ENCODE data around the gene ZYX. TPM values are rescaled to one million over a fixed set of nuclear protein-coding genes. Genes with fewer than 3 reads are reported as not detected.

Gene ZYX
- total RNA-seq, 2 experiments from 2014 or later, result 235 to 249 TPM

- Mint-ChIP-seq H3K36me3 (ENCODE audit: low read depth) (no peaks in the 10 kb centered on the region), H3K4me3 (no peak overlapping the region), H3K4me1 (peaks cover 3% of the 10 kb centered on the region), H3K27me3 (peaks cover 19% of the 10 kb centered on the region), H3K9me3 (no peaks in the 10 kb centered on the region), H3K27ac (no peak overlapping the region)
- no peak for DNase-seq
- POLR2A ChIA-PET, result no interaction called here
- CTCF ChIA-PET, result interaction anchor here (1.3 to 1.5 kb wide), 2 partner anchors 11 to 116 kb away, joined by 3 read pairs; no protein-coding TSS in a partner anchor
These were observed 25.4 kb upstream of the ZYX start for GRCh38 chr7:143355450-143356385.

GRCh38 chr7:143356414-143357050, 24.6 kb upstream of the ZYX start:
- Mint-ChIP-seq H3K4me3 (no peak overlapping the region), H3K27ac (no peak overlapping the region), H3K36me3 (ENCODE audit: low read depth) (no peaks in the 10 kb centered on the region), H3K4me1 (peaks cover 3% of the 10 kb centered on the region), H3K27me3 (peaks cover 26% of the 10 kb centered on the region), H3K9me3 (no peaks in the 10 kb centered on the region)
- ChIA-PET CTCF (interaction anchor here (1.3 to 1.5 kb wide), 2 partner anchors 11 to 116 kb away, joined by 3 read pairs; no protein-coding TSS in a partner anchor), POLR2A (no interaction called here)
- no peak for DNase-seq

GRCh38 chr7:143358626-143359025, 22.5 kb upstream of the ZYX start:
- H3K9me3 Mint-ChIP-seq, result no peaks in the 10 kb centered on the region
- no peak for DNase-seq
- H3K36me3 Mint-ChIP-seq (ENCODE audit: low read depth), result no peaks in the 10 kb centered on the region
- ChIA-PET POLR2A (interaction anchor here (3.2 kb wide), 1 partner anchor 16 kb away, joined by 10 read pairs; no protein-coding TSS in a partner anchor), CTCF (interaction anchor here (0.9 to 3.2 kb wide), 3 partner anchors 14 to 118 kb away, joined by 3 to 12 read pairs (median 6); no protein-coding TSS in a partner anchor)
- H3K27ac Mint-ChIP-seq, result no peak overlapping the region
- H3K4me1 Mint-ChIP-seq, result peaks cover 10% of the 10 kb centered on the region
- H3K27me3 Mint-ChIP-seq, result peaks cover 37% of the 10 kb centered on the region
- no peak overlapping the region for H3K4me3 Mint-ChIP-seq

GRCh38 chr7:143359771-143360353, 21.3 kb upstream of the ZYX start:
- Mint-ChIP-seq H3K9me3 (no peaks in the 10 kb centered on the region), H3K27ac (no peak overlapping the region), H3K36me3 (ENCODE audit: low read depth) (no peaks in the 10 kb centered on the region), H3K27me3 (peaks cover 49% of the 10 kb centered on the region), H3K4me1 (peaks cover 10% of the 10 kb centered on the region), H3K4me3 (no peak overlapping the region)
- ChIA-PET POLR2A (interaction anchor here (1.3 to 3.2 kb wide), 3 partner anchors 12 to 72 kb away, joined by 3 to 10 read pairs (median 5); partner anchors contain the start of gene CASP2), CTCF (interaction anchor here (0.6 to 3.2 kb wide), 6 partner anchors 12 to 120 kb away, joined by 3 to 12 read pairs (median 6); no protein-coding TSS in a partner anchor)
- DNase-seq, result no peak

GRCh38 chr7:143360788-143361551, 20.2 kb upstream of the ZYX start:
- peaks cover 58% of the 10 kb centered on the region for H3K27me3 Mint-ChIP-seq
- H3K27ac Mint-ChIP-seq, result no peak overlapping the region
- ChIA-PET POLR2A (interaction anchor here (1.2 to 3.2 kb wide), 4 partner anchors 11 to 73 kb away, joined by 3 to 10 read pairs (median 4); partner anchors contain the start of gene CASP2), CTCF (interaction anchor here (1.0 to 3.2 kb wide), 6 partner anchors 11 to 146 kb away, joined by 3 to 12 read pairs (median 5); no protein-coding TSS in a partner anchor)
- peak overlapping the region; percentile 56 for H3K4me3 Mint-ChIP-seq
- no peaks in the 10 kb centered on the region for H3K36me3 Mint-ChIP-seq (ENCODE audit: low read depth)
- no peaks in the 10 kb centered on the region for H3K9me3 Mint-ChIP-seq
- peaks cover 10% of the 10 kb centered on the region for H3K4me1 Mint-ChIP-seq
- no peak for DNase-seq

- Mint-ChIP-seq H3K9me3 (no peaks in the 10 kb centered on the region), H3K27ac (no peak overlapping the region), H3K27me3 (peaks cover 63% of the 10 kb centered on the region), H3K4me3 (peak overlapping the region; percentile 80), H3K4me1 (peaks cover 10% of the 10 kb centered on the region), H3K36me3 (ENCODE audit: low read depth) (no peaks in the 10 kb centered on the region)
- ChIA-PET CTCF (interaction anchor here (1.0 to 1.3 kb wide), 2 partner anchors 17 to 147 kb away, joined by 3 to 5 read pairs; no protein-coding TSS in a partner anchor), POLR2A (interaction anchor here (1.2 kb wide), 1 partner anchor 23 kb away, joined by 4 read pairs; no protein-coding TSS in a partner anchor)
- no peak for DNase-seq
These were observed 19.5 kb upstream of the ZYX start for GRCh38 chr7:143361552-143362130.

GRCh38 chr7:143362131-143363015, 18.8 kb upstream of the ZYX start, which contains the start of gene FAM131B:
Gene FAM131B, minus strand, starts transcription at chr7:143362713. Its CDS starts 110 bp downstream, at chr7:143362603.
- no peaks in the 10 kb centered on the region for H3K9me3 Mint-ChIP-seq
- ChIA-PET POLR2A (interaction anchor here (1.2 kb wide), 1 partner anchor 22 kb away, joined by 4 read pairs; no protein-coding TSS in a partner anchor), CTCF (interaction anchor here (1.0 to 1.3 kb wide), 2 partner anchors 17 to 147 kb away, joined by 3 to 5 read pairs; no protein-coding TSS in a partner anchor)
- H3K27ac Mint-ChIP-seq, result no peak within 1 kb of the TSS
- peak; percentile 34 for DNase-seq
- H3K27me3 Mint-ChIP-seq, result peaks cover 65% of the 10 kb centered on the region
- peaks cover 10% of the 10 kb centered on the region for H3K4me1 Mint-ChIP-seq
- H3K36me3 Mint-ChIP-seq (ENCODE audit: low read depth), result no peaks in the 10 kb centered on the region
- H3K4me3 Mint-ChIP-seq, result peak within 1 kb of the TSS; percentile 80

- Mint-ChIP-seq H3K27me3 (peaks cover 62% of the 10 kb centered on the region), H3K27ac (no peak overlapping the region), H3K4me1 (peaks cover 10% of the 10 kb centered on the region), H3K36me3 (ENCODE audit: low read depth) (no peaks in the 10 kb centered on the region), H3K9me3 (no peaks in the 10 kb centered on the region), H3K4me3 (peak overlapping the region; percentile 52)
- ChIA-PET CTCF (interaction anchor here (2.3 kb wide), 1 partner anchor 17 kb away, joined by 9 read pairs; no protein-coding TSS in a partner anchor), POLR2A (no interaction called here)
- DNase-seq, result no peak
These were observed 17.9 kb upstream of the ZYX start for GRCh38 chr7:143363016-143363937.

GRCh38 chr7:143367972-143368371, 13.2 kb upstream of the ZYX start:
- ChIA-PET CTCF (interaction anchor here (1.0 to 2.6 kb wide), 2 partner anchors 12 to 128 kb away, joined by 3 to 20 read pairs; no protein-coding TSS in a partner anchor), POLR2A (interaction anchor here (1.1 kb wide), 1 partner anchor 28 kb away, joined by 3 read pairs; no protein-coding TSS in a partner anchor)

GRCh38 chr7:143368387-143368786, 12.8 kb upstream of the ZYX start:
- no peaks in the 10 kb centered on the region for H3K9me3 Mint-ChIP-seq

More at GRCh38 chr7:143367972-143368371, 13.2 kb upstream of the ZYX start:
- Mint-ChIP-seq H3K4me1 (peaks cover 22% of the 10 kb centered on the region), H3K27me3 (peaks cover 35% of the 10 kb centered on the region), H3K36me3 (ENCODE audit: low read depth) (peaks cover 2% of the 10 kb centered on the region), H3K9me3 (no peaks in the 10 kb centered on the region), H3K4me3 (no peak overlapping the region), H3K27ac (no peak overlapping the region)
- no peak for DNase-seq

More at GRCh38 chr7:143368387-143368786, 12.8 kb upstream of the ZYX start:
- Mint-ChIP-seq H3K4me3 (no peak overlapping the region), H3K4me1 (peaks cover 22% of the 10 kb centered on the region), H3K27ac (no peak overlapping the region), H3K27me3 (peaks cover 31% of the 10 kb centered on the region), H3K36me3 (ENCODE audit: low read depth) (peaks cover 2% of the 10 kb centered on the region)
- no peak for DNase-seq
- POLR2A ChIA-PET, result interaction anchor here (0.8 to 1.1 kb wide), 2 partner anchors 11 to 28 kb away, joined by 3 read pairs; no protein-coding TSS in a partner anchor
- CTCF ChIA-PET, result interaction anchor here (1.0 to 2.6 kb wide), 4 partner anchors 12 to 128 kb away, joined by 3 to 20 read pairs (median 4); no protein-coding TSS in a partner anchor

Data from activated CD4-positive, alpha-beta memory T cell treated with anti-CD3 and anti-CD28 coated beads, Interleukin-2, amount 10 ng/mL, durations not matched to agents 7 days and 5 days (primary cell).